Superior temporal gyrus (tissue), 1 donor: ENCODE measurements around the gene ITLN2.
"Not testable (repeated sequence)": the region's sequence is repeated elsewhere in the genome, so short reads cannot be mapped to it uniquely, and the experiment has no call there.

Experiments used
- DNase-seq: peaks from one replicate; pipeline ENCODE4 v3.0.0-alpha.2; 2016; ENCODE audit errors: extremely low spot score

ITLN2 gene

DNA sequence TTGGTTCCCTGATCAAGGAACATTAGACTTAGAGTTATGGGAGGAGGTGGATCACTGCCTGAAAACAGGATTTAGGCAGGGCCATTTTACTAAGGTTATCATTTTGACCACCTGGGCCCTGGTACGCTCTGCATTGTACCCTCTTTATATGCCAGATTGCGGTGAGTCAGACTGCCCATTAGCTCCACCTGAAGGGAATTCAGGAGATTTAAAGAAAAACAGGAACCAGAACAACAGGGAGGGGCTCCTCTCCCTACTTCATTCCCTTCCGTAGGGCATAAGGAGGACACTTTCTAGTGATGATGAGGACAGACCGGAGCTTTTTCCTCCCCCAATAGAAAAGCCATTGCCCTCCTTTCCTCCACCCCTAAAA, 49.0 kb downstream of the ITLN2 start:
- DNase-seq = no peak

GRCh38 chr1:160904783-160905616, 49.6 kb downstream of the ITLN2 start:
- DNase-seq = no peak

DNA sequence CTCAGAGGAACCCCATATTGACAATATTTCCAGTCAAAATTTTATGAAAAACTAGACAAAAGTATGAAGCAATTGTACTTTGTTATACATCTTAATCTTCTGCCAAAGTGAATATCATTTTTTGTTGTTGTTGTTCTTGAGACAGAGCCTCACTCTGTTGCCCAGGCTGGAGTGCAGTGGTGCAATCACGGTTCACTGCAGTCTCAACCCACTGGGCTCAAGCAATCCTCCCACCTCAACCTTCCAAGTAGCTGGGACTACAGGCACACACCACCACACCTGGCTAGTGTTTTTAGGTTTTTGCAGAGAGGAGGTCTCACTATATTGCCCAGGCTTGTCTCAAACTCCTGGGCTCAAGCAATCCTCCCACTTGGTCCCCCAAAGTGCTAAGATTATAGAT, 52.4 kb downstream of the ITLN2 start:
- DNase-seq = not testable (repeated sequence)

DNA sequence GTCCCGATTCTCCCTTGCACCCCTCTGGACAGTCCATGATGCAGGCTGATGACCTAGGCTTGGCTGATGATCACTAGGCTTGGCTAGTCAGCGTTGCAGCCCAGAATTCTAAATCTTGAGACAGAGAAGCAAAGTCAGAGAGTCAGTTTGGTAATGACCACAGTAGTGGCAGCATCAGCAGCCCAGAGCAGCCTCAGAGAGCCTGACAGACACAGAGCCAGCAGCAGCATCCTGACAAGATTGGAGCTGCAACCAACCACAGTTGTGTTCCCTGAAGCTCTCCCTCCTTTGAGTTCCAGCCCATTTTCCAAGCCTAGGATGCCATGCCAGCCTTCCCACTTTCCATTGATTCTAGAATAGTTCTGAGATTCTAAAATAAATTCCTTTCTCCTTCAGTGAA, 52.8 kb downstream of the ITLN2 start:
- no peak for DNase-seq

DNA sequence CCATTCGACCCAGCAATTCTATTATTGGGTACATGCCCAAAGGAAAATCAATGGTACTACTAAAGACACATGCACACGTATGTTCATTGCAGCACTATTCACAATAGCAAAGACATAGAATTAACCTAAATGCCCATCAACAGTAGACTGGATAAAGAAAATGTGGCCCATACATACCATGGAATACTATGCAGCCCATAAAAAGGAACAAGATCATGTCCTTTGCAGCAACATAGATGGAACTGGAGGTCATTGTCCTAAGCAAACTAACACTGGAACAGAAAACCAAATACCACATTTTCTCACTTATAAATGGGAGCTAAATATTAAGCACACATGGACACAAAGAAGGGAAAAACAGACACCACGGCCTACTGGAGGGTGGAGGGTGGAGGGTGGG, 53.9 kb downstream of the ITLN2 start:
- DNase-seq = not testable (repeated sequence)
